Activated T-cell treated with anti-CD3 and anti-CD28 coated beads, Interleukin-2, amount 50 U/mL, for 72 hours (primary cell): Measurements from ENCODE around the gene KIAA0319L. TPM values are rescaled to one million over a fixed set of nuclear protein-coding genes. Genes with fewer than 3 reads are reported as not detected.

ENCODE experiments used
- ATAC-seq, 2 donors: fragments of 150-1000 bp; cut with Tn5 transposase; replicated peaks in 1 of 2; 2 replicates each; pipeline ENCODE4 v1.10.0; 2021; ENCODE audit warnings: moderate library complexity in 2 of 2, mild to moderate bottlenecking in 1 of 2
- DNase-seq, 2 donors: peaks; one replicate each; pipeline ENCODE4 v3.0.0; 2021 to 2022; ENCODE audit warnings: mixed read lengths in 1 of 2
- H3K27ac Mint-ChIP-seq: one replicate; pipeline ENCODE4 v1.8.0; 2022; ENCODE audit warnings: mild to moderate bottlenecking, moderate library complexity, mixed read lengths
- H3K27me3 Mint-ChIP-seq: one replicate; pipeline ENCODE4 v1.8.0; 2022; ENCODE audit warnings: low read depth, mixed read lengths
- H3K36me3 Mint-ChIP-seq, 2 donors: one replicate each; pipeline ENCODE4 v1.8.0; 2022; ENCODE audit warnings: mixed read lengths in 2 of 2, mild to moderate bottlenecking in 1 of 2; ENCODE audit not compliant: insufficient read depth in 2 of 2
- H3K4me1 Mint-ChIP-seq: one replicate; pipeline ENCODE4 v1.8.0; 2022; ENCODE audit warnings: low read depth, mixed read lengths
- H3K4me3 Mint-ChIP-seq, 2 donors: one replicate each; pipeline ENCODE4 v1.8.0; 2022; ENCODE audit warnings: mild to moderate bottlenecking in 2 of 2, mixed read lengths in 2 of 2, moderate library complexity in 2 of 2
- H3K9me3 Mint-ChIP-seq, 2 donors: one replicate each; pipeline ENCODE4 v1.8.0; 2022; ENCODE audit warnings: mixed read lengths in 2 of 2
- total RNA-seq, 2 donors: library from RNA; stranded (reverse); gene quantifications; one replicate each; pipeline ENCODE4 v1.2.3, GENCODE V29; 2022

The KIAA0319L gene
- total RNA-seq, 2 donors from 2014 or later, result 44.3 to 60.9 TPM

DNA sequence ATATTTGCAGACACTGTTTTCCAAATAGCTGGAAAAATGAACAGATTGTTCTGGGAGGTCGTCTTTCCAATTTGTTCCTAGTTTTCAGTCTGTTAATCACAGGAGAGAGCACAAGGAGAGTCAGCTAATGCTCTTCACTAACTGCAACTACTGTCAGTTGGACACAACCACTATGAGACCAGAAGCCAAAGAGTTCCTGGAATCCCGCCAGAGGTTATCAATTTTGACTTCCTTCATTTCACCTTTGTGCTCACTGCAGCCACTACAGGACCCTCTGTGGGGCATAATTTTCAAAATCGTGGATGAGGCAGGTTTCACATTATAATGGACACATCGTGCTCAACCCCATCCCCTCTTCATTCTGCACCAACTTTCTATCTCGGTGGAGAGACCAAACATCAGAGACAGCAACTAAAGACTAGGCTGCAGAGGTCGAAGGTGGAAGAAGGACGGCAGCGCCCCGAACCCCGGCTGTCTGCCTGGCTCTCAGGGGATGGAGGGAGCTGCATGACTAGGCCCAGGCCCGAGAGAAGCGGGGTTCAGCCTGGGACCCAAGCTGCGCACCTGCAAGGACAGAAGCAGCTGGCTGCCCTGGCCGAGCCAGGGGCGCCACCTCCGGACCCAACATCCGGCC is 602 bp downstream of the KIAA0319L start:
- ATAC-seq, result no peak
- DNase-seq, result no peak
- Mint-ChIP-seq H3K9me3 (no peaks in the 10 kb centered on the region), H3K27me3 (no peaks in the 10 kb centered on the region), H3K4me1 (peaks cover 65% of the 10 kb centered on the region), H3K27ac (peak overlapping the region; percentile 83), H3K36me3 (peaks cover 5 to 20% of the 10 kb centered on the region in 2 donors), H3K4me3 (peak overlapping the region; percentile 99)

DNA sequence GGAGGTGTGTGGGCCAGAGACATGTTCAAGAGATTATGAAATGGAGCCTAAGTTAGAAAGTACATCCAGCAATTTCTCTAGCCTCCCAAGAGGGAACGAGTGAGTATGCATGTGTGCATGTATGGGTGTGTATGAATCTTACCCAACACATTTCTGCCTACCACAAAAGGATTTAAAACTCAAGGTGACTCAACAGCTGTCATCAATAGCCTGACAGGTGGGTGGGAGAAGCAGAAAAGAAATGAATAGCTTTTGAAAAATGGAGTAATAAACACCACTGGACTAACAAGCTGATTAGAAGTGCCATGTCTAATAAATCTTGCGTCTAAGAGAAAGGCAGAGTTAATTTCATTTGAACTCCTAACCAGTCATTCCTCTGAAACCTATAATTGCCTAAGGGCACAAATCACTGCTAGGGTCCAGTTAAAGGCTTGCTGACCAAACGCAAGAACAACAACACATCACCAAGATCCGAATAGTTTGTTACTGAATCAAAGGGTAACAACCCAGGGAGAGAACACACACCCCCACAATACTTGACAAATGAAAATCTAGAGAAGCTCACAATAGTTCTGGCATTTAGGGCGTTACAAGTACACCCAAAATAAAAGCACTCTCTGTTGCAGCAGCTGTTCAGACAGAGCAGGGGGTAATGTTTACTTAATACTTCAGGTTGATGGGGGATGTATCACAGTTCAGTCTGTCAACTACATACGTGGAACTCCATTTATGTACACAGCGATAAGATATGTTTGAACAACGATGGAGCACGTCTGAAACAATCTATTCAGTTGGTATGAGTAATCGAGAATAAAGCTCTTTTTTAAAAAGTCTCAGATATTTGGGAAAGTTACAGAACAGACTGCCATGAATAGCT is 1.4 kb downstream of the KIAA0319L start:
- Mint-ChIP-seq H3K4me3 (peak overlapping the region; percentile 99), H3K9me3 (no peaks in the 10 kb centered on the region), H3K27me3 (no peaks in the 10 kb centered on the region), H3K36me3 (peaks cover 5 to 21% of the 10 kb centered on the region in 2 donors), H3K4me1 (peaks cover 61% of the 10 kb centered on the region), H3K27ac (peak overlapping the region; percentile 83)
- ATAC-seq, result peak; percentile 16 to 29
- no peak for DNase-seq

DNA sequence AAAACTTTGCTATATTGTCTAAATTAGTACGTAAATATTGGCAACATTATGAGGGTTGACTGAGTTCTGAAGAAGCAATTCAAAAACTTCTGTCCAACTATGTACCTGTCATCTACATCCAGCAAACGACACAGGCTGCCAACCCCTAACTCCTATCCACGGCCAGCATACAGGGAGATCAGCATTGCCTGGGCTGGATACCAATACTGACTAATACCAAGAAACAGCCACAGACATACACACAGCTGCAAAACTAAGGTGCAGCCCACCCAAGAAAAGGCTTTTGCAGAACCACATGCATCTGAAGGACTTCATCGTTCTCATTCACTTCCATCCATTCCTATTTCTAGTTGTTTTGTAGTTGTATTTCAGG is 2.0 kb downstream of the KIAA0319L start:
- Mint-ChIP-seq H3K27me3 (no peaks in the 10 kb centered on the region), H3K4me1 (peaks cover 61% of the 10 kb centered on the region), H3K4me3 (peak overlapping the region; percentile 99), H3K36me3 (peaks cover 5 to 23% of the 10 kb centered on the region in 2 donors), H3K9me3 (no peaks in the 10 kb centered on the region), H3K27ac (peak overlapping the region; percentile 41)
- ATAC-seq, result no peak
- DNase-seq, result no peak

DNA sequence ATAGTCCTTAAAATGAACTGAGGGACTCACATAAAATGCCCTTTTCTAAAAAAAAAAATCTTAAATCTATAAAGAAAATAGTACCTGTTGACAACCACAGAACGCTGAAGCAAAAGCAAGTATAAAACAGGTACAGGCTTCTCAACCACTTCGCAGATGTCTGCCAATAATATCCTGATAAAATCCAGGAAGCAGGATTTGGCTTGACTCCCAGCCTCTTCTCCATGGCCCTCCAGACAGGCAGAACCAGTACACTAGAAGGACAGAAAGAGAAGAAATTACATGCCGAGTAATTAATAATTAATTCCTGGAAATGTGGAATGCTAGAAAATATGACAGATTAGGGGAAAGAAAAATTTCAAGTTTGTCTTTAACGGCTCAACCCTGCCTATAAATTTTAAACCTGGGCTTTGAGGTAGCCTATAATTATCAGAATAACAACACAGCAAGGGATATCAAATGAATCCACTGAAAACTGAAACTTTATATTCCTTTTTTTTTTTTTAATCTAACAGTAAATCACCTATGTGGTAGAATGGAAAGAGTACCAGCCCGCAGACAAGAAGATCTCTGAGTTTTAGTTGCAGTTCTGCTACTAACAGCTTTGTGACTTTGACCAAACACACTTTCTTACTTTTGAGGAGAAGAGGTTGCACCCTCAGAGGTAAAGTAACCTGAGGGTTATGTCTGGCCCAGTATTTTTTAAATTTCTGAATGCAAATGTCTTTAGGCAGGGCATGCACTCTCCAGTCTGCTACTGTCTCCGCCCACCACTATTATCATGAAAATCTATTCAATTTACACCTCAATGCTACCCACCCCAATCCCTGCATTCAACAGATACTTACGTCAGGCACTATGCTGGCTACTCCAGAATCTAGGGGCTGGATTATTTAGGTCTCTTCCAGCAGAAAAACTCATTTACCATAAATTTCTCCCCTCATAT is 2.7 kb downstream of the KIAA0319L start:
- no peak for ATAC-seq
- no peaks in the 10 kb centered on the region for H3K27me3 Mint-ChIP-seq
- peaks cover 5 to 27% of the 10 kb centered on the region in 2 donors for H3K36me3 Mint-ChIP-seq
- peaks cover 56% of the 10 kb centered on the region for H3K4me1 Mint-ChIP-seq
- H3K27ac Mint-ChIP-seq, result peak overlapping the region; percentile 41
- peak overlapping the region in 1 of 2 donors; percentile 99 for H3K4me3 Mint-ChIP-seq
- DNase-seq, result no peak
- no peaks in the 10 kb centered on the region for H3K9me3 Mint-ChIP-seq

DNA sequence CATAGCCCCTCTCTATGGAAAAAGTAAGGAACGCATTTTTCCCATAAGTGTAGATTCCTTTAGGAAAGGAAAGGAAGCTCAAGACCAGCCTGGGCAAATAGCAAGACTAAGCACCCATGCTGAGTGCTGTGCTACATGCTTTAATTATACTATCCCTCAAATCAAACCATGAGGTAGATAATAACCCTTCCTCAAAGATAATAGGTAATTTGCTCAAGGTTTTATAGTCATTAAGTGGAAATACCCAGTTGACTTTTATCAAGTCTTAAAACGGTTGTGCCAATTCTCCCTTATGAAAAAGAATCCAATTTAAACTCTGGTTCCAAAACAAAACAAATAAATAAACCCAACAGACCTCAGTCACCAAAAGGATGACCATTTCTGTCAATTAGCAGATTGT is 3.4 kb downstream of the KIAA0319L start:
- no peak overlapping the region for H3K27ac Mint-ChIP-seq
- DNase-seq (no peak), ATAC-seq (no peak)
- H3K27me3 Mint-ChIP-seq, result no peaks in the 10 kb centered on the region
- H3K9me3 Mint-ChIP-seq, result no peaks in the 10 kb centered on the region
- peaks cover 51% of the 10 kb centered on the region for H3K4me1 Mint-ChIP-seq
- peaks cover 5 to 27% of the 10 kb centered on the region in 2 donors for H3K36me3 Mint-ChIP-seq
- H3K4me3 Mint-ChIP-seq, result no peak overlapping the region

DNA sequence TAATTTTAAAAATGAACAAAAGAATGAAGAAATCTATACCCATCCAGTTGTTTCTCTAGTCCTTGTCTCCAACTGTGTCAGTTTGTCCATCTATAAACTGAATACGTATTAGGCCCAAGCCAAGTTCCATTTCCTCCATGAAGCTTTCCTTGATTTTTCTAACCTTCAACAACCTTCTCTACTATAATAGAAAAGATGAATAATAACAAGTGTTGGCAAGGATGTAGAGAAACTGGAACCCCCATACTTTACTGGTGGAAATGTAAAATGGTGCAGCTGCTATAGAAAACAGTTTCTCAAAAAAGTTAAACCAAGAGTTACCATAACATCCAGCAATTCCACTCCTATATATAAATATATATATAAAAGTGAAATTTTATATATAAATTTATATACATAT is 10.6 kb downstream of the KIAA0319L start:
- no peaks in the 10 kb centered on the region for H3K27me3 Mint-ChIP-seq
- no peak overlapping the region for H3K27ac Mint-ChIP-seq
- H3K4me3 Mint-ChIP-seq, result no peak overlapping the region
- peaks cover 34% of the 10 kb centered on the region for H3K4me1 Mint-ChIP-seq
- peaks cover 5 to 21% of the 10 kb centered on the region in 2 donors for H3K36me3 Mint-ChIP-seq
- no peaks in the 10 kb centered on the region for H3K9me3 Mint-ChIP-seq
- DNase-seq (no peak), ATAC-seq (no peak)

DNA sequence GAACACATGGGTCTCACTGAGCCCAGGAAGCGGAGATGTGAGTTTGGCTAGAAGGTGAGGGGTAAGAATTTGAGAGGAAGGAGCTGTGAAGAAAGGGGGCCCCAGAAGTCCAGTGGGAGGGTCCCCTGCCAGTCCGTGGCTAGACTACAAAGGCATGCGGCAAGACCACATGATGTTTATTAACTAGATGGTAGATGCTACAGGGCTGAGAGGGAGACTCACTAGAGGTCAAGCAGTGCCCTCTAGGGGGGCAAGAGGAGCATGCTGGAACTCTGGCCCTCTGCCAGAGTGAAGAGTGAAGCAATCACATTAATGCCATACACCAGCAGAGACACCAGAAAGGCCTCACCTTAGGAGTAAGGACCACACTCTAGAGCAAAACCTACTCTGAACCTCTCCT is 12.2 kb downstream of the KIAA0319L start:
- H3K27me3 Mint-ChIP-seq, result no peaks in the 10 kb centered on the region
- H3K9me3 Mint-ChIP-seq, result no peaks in the 10 kb centered on the region
- no peak overlapping the region for H3K27ac Mint-ChIP-seq
- no peak overlapping the region for H3K4me3 Mint-ChIP-seq
- peak; percentile 84 to 94 for ATAC-seq
- peaks cover 41% of the 10 kb centered on the region for H3K4me1 Mint-ChIP-seq
- H3K36me3 Mint-ChIP-seq, result peaks cover 5 to 18% of the 10 kb centered on the region in 2 donors
- DNase-seq, result peak; percentile 59 to 61

DNA sequence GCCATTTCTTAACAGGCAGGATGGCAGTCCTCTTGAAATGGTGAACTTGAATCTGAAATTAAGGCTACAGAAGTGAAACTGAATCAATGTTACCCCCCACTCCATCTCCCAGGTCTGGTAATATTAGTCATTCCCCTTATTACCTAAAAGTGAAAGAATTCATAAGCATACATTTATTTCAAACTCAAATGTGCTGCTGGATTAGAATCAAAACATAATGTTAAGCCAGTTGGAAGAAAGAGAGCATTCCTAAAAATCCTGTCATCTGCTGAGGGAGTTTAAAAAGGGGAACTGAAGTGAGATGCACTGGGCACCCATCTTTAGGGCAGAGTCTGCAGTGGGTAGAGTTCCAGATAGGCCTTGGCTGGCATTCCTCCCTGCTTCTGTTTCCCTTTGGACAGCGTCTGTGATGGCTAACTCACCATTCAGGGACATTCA is 17.4 kb downstream of the KIAA0319L start:
- Mint-ChIP-seq H3K27ac (peak overlapping the region; percentile 98), H3K27me3 (no peaks in the 10 kb centered on the region), H3K36me3 (peaks cover 2 to 8% of the 10 kb centered on the region in 2 donors), H3K4me1 (peaks cover 72% of the 10 kb centered on the region), H3K9me3 (no peaks in the 10 kb centered on the region), H3K4me3 (peak overlapping the region; percentile 83 to 89)
- ATAC-seq (peak; percentile 48 to 56), DNase-seq (no peak)

DNA sequence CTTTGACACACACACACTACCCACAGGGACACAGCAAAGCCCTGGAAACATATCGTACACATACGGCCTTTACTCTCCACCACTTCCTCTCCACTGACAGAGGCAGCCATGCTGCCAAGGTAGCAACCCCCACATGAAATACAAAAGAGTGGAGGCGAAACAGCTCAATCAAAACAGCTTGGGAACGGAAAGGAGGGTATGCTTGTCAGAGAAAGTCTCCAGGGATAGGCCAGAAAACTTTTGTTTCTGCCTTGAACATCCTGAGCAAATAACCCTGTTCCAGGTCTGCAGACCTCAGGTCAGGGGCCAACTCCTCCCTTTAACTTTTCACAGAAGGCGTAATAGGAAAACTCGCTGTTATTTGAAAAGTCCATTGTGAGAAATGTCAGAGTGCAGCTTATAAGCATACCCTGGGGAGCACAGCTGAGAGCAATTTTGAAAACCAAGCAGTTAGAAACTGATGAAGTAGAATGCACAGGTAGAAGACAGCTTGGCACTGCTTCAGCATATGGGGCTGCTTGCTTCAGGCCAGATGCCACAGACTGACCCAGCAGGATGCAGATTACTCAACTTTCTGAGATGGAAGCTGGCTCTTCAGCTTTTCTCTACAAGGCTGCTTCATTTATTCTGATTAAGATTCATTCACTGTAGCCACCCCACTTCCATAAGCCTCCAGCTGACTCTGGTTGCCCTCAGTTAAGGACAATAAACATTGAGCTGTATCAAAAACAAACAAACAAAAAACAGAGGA is 18.0 kb downstream of the KIAA0319L start:
- peak in 1 of 2 donors; percentile 36 for DNase-seq
- peak overlapping the region; percentile 83 to 89 for H3K4me3 Mint-ChIP-seq
- ATAC-seq, result peak; percentile 80 to 81
- H3K4me1 Mint-ChIP-seq, result peaks cover 70% of the 10 kb centered on the region
- peak overlapping the region; percentile 98 for H3K27ac Mint-ChIP-seq
- no peaks in the 10 kb centered on the region for H3K27me3 Mint-ChIP-seq
- H3K36me3 Mint-ChIP-seq, result peaks cover 2 to 6% of the 10 kb centered on the region in 2 donors
- H3K9me3 Mint-ChIP-seq, result no peaks in the 10 kb centered on the region

DNA sequence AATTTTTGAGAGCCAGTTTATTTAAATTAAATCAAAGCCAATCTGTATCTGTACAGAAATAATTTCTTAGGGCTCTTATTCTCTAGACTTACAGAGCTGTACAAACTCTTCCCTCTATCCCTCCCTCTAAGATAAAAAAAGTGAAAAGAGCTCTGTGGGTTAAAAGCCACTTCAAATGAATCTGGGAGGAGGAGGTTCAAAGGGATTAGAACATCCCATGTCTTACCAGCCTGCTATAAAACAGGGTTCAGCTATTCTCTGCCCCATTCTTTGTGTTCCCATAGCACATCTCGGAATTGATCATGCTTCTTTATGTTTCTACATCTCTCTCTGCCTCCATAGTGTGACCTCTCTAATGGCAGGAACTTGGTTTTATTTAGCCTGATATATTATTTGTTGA is 19.4 kb downstream of the KIAA0319L start:
- Mint-ChIP-seq H3K27me3 (no peaks in the 10 kb centered on the region), H3K9me3 (no peaks in the 10 kb centered on the region), H3K4me3 (peak overlapping the region; percentile 58 to 73), H3K27ac (peak overlapping the region; percentile 83), H3K36me3 (peaks cover 2 to 3% of the 10 kb centered on the region in 2 donors), H3K4me1 (peaks cover 65% of the 10 kb centered on the region)
- no peak for DNase-seq
- ATAC-seq, result no peak

DNA sequence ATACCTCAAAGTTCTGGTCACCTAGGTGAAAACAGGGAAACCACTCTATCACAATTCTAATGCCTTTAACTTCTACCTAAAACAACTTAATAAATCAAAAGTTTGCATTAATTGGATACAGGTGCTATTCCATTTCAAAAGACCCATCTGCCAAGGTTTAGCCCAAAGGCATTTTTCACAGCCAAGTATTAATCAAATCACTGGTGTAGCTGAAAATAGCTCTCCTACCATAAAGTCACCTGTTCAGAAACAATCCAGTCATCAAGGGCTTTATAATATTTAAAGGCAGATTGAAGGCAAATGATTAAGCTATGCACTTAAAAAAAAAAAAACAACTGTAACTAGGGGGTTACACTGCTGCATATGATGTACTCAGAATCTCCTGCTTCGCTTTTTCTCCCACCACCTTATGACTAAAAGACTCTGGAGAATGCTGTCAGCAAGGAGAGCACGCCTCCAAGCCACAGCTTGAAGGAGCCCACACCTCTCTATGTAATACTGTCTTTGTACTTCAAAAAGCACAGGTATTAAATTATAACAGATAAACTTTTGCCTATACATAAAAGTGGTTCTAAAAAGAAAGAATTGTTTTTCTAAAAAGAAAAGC is 20.5 kb downstream of the KIAA0319L start:
- peak overlapping the region; percentile 41 to 78 for H3K4me3 Mint-ChIP-seq
- H3K9me3 Mint-ChIP-seq, result no peaks in the 10 kb centered on the region
- H3K27me3 Mint-ChIP-seq, result no peaks in the 10 kb centered on the region
- peaks cover 60% of the 10 kb centered on the region for H3K4me1 Mint-ChIP-seq
- H3K36me3 Mint-ChIP-seq, result peaks cover 2 to 3% of the 10 kb centered on the region in 2 donors
- DNase-seq (no peak), ATAC-seq (peak; percentile 60 to 65)
- H3K27ac Mint-ChIP-seq, result peak overlapping the region; percentile 79

DNA sequence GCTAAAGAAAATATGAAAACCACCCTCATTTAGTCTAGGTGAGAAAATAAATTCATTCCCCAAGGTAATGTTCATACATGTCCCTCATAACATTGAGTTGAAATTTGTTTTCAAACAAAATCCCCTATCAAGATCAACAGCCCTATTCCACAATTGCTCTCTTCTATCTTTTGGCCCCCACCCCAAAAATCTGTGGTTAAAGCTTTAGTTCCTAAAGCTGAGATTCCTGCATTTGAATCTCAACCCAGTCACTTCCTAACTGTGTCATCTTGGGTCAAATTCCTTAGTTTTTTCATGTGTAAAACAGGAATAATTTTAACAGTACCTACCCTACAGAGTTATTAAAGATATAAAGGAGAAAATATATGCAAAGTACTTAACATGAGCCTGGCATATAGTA is 22.0 kb downstream of the KIAA0319L start:
- Mint-ChIP-seq H3K27me3 (no peaks in the 10 kb centered on the region), H3K4me1 (peaks cover 55% of the 10 kb centered on the region), H3K36me3 (peaks cover 8% of the 10 kb centered on the region in 2 donors), H3K27ac (no peak overlapping the region), H3K4me3 (no peak overlapping the region), H3K9me3 (peaks cover 4 to 6% of the 10 kb centered on the region in 2 donors)
- ATAC-seq (no peak), DNase-seq (no peak)
